Spleen (tissue), 11 donors: Measurements from ENCODE around the gene ATXN8OS. TPM values are rescaled to one million over a fixed set of nuclear protein-coding genes. Genes with fewer than 3 reads are reported as not detected.

Experiments used
- DNase-seq: peaks from one replicate; pipeline ENCODE4 v3.0.0-alpha.2; 2020
- H3K27ac ChIP-seq, 8 donors: fragments of 200-600 bp; sonication (generic) in 7 of 8; 1 replicate in 4 of 8; 2 replicates in 4 of 8; pipeline versions ENCODE4 v1.5.0 to v1.8.0; 2016 to 2021; ENCODE audit warnings: inconsistent platforms in 4 of 8, mild to moderate bottlenecking in 4 of 8, moderate library complexity in 1 of 8
- H3K27me3 ChIP-seq, 7 donors: fragments of 200-600 bp; sonication (generic) in 6 of 7; replicated peaks in 1 of 7; 1 replicate in 4 of 7; 2 replicates in 3 of 7; pipeline versions ENCODE4 v1.5.0 to v1.8.0; 2016 to 2021; ENCODE audit warnings: inconsistent platforms in 3 of 7, mild to moderate bottlenecking in 1 of 7
- H3K36me3 ChIP-seq, 6 donors: fragments of 200-600 bp; sonication (generic) in 5 of 6; 1 replicate in 4 of 6; 2 replicates in 2 of 6; pipeline versions ENCODE4 v1.5.0 to v1.8.0; 2016 to 2021; ENCODE audit warnings: inconsistent platforms in 2 of 6
- H3K4me1 ChIP-seq, 6 donors: fragments of 200-600 bp; sonication (generic) in 5 of 6; 1 replicate in 3 of 6; 2 replicates in 3 of 6; pipeline versions ENCODE4 v1.5.0 to v1.8.0; 2016 to 2021; ENCODE audit warnings: inconsistent platforms in 3 of 6
- H3K4me3 ChIP-seq, 8 donors: fragments of 200-600 bp; sonication (generic) in 7 of 8; 1 replicate in 4 of 8; 2 replicates in 4 of 8; pipeline versions ENCODE4 v1.5.0 to v1.8.0; 2016 to 2021; ENCODE audit warnings: inconsistent platforms in 4 of 8, mild to moderate bottlenecking in 4 of 8, moderate library complexity in 2 of 8
- H3K9me3 ChIP-seq, 8 donors: fragments of 200-600 bp; sonication (generic) in 7 of 8; 1 replicate in 4 of 8; 2 replicates in 4 of 8; pipeline versions ENCODE4 v1.5.0 to v1.8.0; 2016 to 2021; ENCODE audit warnings: inconsistent platforms in 4 of 8
- CTCF ChIP-seq, 11 experiments: fragments of 200-600 bp in 7 of 11; fragments of 450-650 bp in 4 of 11; sonication (generic) in 4 of 11; IDR thresholded peaks in 8 of 11; conservative IDR thresholded peaks in 3 of 11; 1 replicate in 7 of 11; 2 replicates in 4 of 11; pipeline versions ENCODE4 v1.4.0 to v1.8.0; 2016 to 2021; ENCODE audit warnings: antibody characterized with exemption in 11 of 11, inconsistent platforms in 4 of 11, mild to moderate bottlenecking in 1 of 11
- POLR2A ChIP-seq, 3 donors: fragments of 450-650 bp; IDR thresholded peaks; one replicate each; pipeline ENCODE4 v1.5.1; 2017; ENCODE audit warnings: antibody characterized with exemption in 3 of 3, mild to moderate bottlenecking in 1 of 3
- POLR2AphosphoS5 ChIP-seq, 3 donors: sonication (generic); formaldehyde crosslinking; IDR thresholded peaks; one replicate each; pipeline ENCODE4 v1.5.1; 2017; ENCODE audit warnings: antibody characterized with exemption in 3 of 3
- WGBS, 5 donors: extraction: QIAGEN DNeasy Blood & Tissue Kit in 3 of 5; methylation state at CpG; one replicate each; pipeline versions ENCODE4 v1.1.5 to v1.1.7; 2013 to 2018; 5-methylcytosine and 5-hydroxymethylcytosine counted together
- intact Hi-C: fragments of 100-400 bp; cut with DNase I; formaldehyde crosslinking; loops from one replicate; pipeline ENCODE4 v1.15.0; 2023; ENCODE audit warnings: low total_unique reads
- polyA plus RNA-seq, 3 donors: library from polyadenylated mRNA; stranded (reverse); fragments of 200-250 nt; gene quantifications; one replicate each; pipeline ENCODE4 v1.2.1, GENCODE V29; 2013
- total RNA-seq, 7 donors: library from RNA; depleted of rRNA in 3 of 7; stranded (reverse); fragments of >200 nt in 3 of 7; fragmentation: NEBNext Ultra II Directional in 4 of 7; extraction: Animal tissue kit (Norgen Biotek cat#: 25700) in 4 of 7; gene quantifications; one replicate each; pipeline versions ENCODE4 v1.1.0 to v1.2.1, GENCODE V29; 2016 to 2021
- donor health status: healthy with polysubstance abuse.
- donor health status: DM: no; HTN: no; CAD: no; lungs with moderate emphysema.
- donor health status: DM: no; HTN: no; CAD: no.
- donor health status: Bipolar disorder and iron deficiency.
- donor health status: healthy.
- donor health status: DM: no; HTN: no; CAD: no.
- donor health status: DM: yes; HTN: yes; CAD: no.

The ATXN8OS gene
- total and polyA plus RNA-seq, 10 donors: not detected

- H3K9me3 ChIP-seq: peaks cover 0 to 16% (median 9%) of the 10 kb centered on the region in 8 donors
- 47 to 72% (median 65%) methylated on average over 1 of the region's 1 CpG for WGBS, 5 donors
These were observed 66.0 kb downstream of the ATXN8OS start for GRCh38 chr13:70173598-70173959.

GRCh38 chr13:70178346-70178745 lies 70.7 kb downstream of the ATXN8OS start:
- no peak for DNase-seq
- Histone ChIP-seq H3K27me3 (no peaks in the 10 kb centered on the region), H3K27ac (no peak overlapping the region), H3K4me1 (no peaks in the 10 kb centered on the region), H3K36me3 (no peaks in the 10 kb centered on the region), H3K9me3 (peaks cover 0 to 9% (median 0%) of the 10 kb centered on the region in 8 donors), H3K4me3 (no peak overlapping the region)
- TF ChIP-seq POLR2AphosphoS5 (IDR thresholded peaks at IDR 0.05) (no peak), POLR2A (IDR thresholded peaks at IDR 0.05) (no peak), CTCF (IDR thresholded peaks at IDR 0.05 in 8 of 11, conservative IDR thresholded peaks at IDR 0.05 in 3 of 11) (no peak)
- WGBS, 5 donors: 77 to 85% (median 79%) methylated on average over 1 of the region's 1 CpG
- intact Hi-C loops: no loop called here

More at GRCh38 chr13:70173598-70173959, 66.0 kb downstream of the ATXN8OS start:
- DNase-seq: no peak
- H3K27ac ChIP-seq: no peak overlapping the region
- H3K4me3 ChIP-seq: no peak overlapping the region
- no peaks in the 10 kb centered on the region for H3K36me3 ChIP-seq
- H3K4me1 ChIP-seq: no peaks in the 10 kb centered on the region
- no peaks in the 10 kb centered on the region for H3K27me3 ChIP-seq
- TF ChIP-seq POLR2AphosphoS5 (IDR thresholded peaks at IDR 0.05) (no peak), CTCF (IDR thresholded peaks at IDR 0.05 in 8 of 11, conservative IDR thresholded peaks at IDR 0.05 in 3 of 11) (no peak), POLR2A (IDR thresholded peaks at IDR 0.05) (no peak)
- intact Hi-C loops: no loop called here

Other genes with a start within 250 kb of the ATXN8OS start
- gene KLHL1, start 626 bp downstream of the ATXN8OS start, total RNA-seq: not detected
- gene KLHL1, start 626 bp downstream of the ATXN8OS start, polyA plus RNA-seq: under 1 TPM in 1 of 3 donors, not detected in 2; 0.02 TPM